Neuronal stem cell (in vitro differentiated cells): ENCODE results near the gene SRRT.

Experiments
- DNase-seq: peaks from one replicate; pipeline ENCODE4 v3.0.0-alpha.2; 2013; ENCODE audit warnings: low spot score
- H2AFZ ChIP-seq: one replicate; pipeline ENCODE4 v1.6.1; 2013; ENCODE audit warnings: mild to moderate bottlenecking, low read length, inconsistent platforms
- H2AK5ac ChIP-seq: 2 replicates; pipeline ENCODE4 v1.6.1; 2013; ENCODE audit warnings: low read depth, mild to moderate bottlenecking, inconsistent platforms, low read length, moderate library complexity, mixed read lengths
- H2BK120ac ChIP-seq: 2 replicates; pipeline ENCODE4 v1.6.1; 2013; ENCODE audit warnings: low read depth, mild to moderate bottlenecking, inconsistent platforms, low read length, moderate library complexity, mixed read lengths
- H2BK12ac ChIP-seq: one replicate; pipeline ENCODE4 v1.6.1; 2013; ENCODE audit warnings: low read length, inconsistent platforms
- H2BK15ac ChIP-seq: 2 replicates; pipeline ENCODE4 v1.6.1; 2013; ENCODE audit warnings: mild to moderate bottlenecking, low read length, inconsistent platforms, mixed read lengths
- H2BK5ac ChIP-seq: one replicate; pipeline ENCODE4 v1.6.1; 2013; ENCODE audit warnings: inconsistent platforms, mild to moderate bottlenecking, low read length, moderate library complexity
- H3K14ac ChIP-seq: one replicate; pipeline ENCODE4 v1.6.1; 2013; ENCODE audit warnings: low read length, inconsistent platforms
- H3K18ac ChIP-seq: 2 replicates; pipeline ENCODE4 v1.6.1; 2013; ENCODE audit warnings: low read length, inconsistent platforms
- H3K23ac ChIP-seq: 2 replicates; pipeline ENCODE4 v1.6.1; 2013; ENCODE audit warnings: low read depth, mild to moderate bottlenecking, mixed read lengths, low read length, inconsistent platforms; ENCODE audit not compliant: poor library complexity
- H3K27ac ChIP-seq: replicated peaks from 3 replicates; pipeline ENCODE4 v1.5.1; 2013; ENCODE audit warnings: low read length, inconsistent platforms
- H3K27me3 ChIP-seq, 3 experiments: 2 replicates each; pipeline ENCODE4 v1.6.1; 2013; ENCODE audit warnings: low read length in 3 of 3, mild to moderate bottlenecking in 2 of 3, inconsistent platforms in 1 of 3, low read depth in 1 of 3, mixed read lengths in 1 of 3, moderate library complexity in 1 of 3; ENCODE audit not compliant: control insufficient read depth in 3 of 3, insufficient read depth in 3 of 3
- H3K36me3 ChIP-seq, 2 donors: replicated peaks in 1 of 2; 2 replicates each; pipeline ENCODE4 v1.6.1; 2013; ENCODE audit warnings: low read length in 2 of 2; ENCODE audit not compliant: control insufficient read depth in 2 of 2, insufficient read depth in 2 of 2
- H3K4ac ChIP-seq: 2 replicates; pipeline ENCODE4 v1.6.1; 2013; ENCODE audit warnings: inconsistent platforms, mild to moderate bottlenecking, low read length, moderate library complexity
- H3K4me1 ChIP-seq, 2 donors: 1 replicate in 1 of 2; 2 replicates in 1 of 2; pipeline ENCODE4 v1.6.1; 2013; ENCODE audit warnings: low read length in 2 of 2, low read depth in 1 of 2; ENCODE audit not compliant: control insufficient read depth in 2 of 2, insufficient read depth in 1 of 2
- H3K4me2 ChIP-seq: one replicate; pipeline ENCODE4 v1.6.1; 2013; ENCODE audit warnings: mild to moderate bottlenecking, low read length, inconsistent platforms; ENCODE audit not compliant: insufficient read depth, poor library complexity, severe bottlenecking
- H3K4me3 ChIP-seq, 2 donors: 2 replicates each; pipeline ENCODE4 v1.5.1; 2013; ENCODE audit warnings: low read length in 2 of 2, mild to moderate bottlenecking in 2 of 2, inconsistent platforms in 1 of 2, moderate library complexity in 1 of 2
- H3K79me1 ChIP-seq: one replicate; pipeline ENCODE4 v1.6.1; 2013; ENCODE audit warnings: low read depth, mild to moderate bottlenecking, inconsistent platforms, low read length, moderate library complexity
- H3K9ac ChIP-seq: one replicate; pipeline ENCODE4 v1.6.1; 2013; ENCODE audit warnings: mild to moderate bottlenecking, low read depth, low read length, inconsistent platforms; ENCODE audit not compliant: poor library complexity
- H3K9me3 ChIP-seq, 2 donors: replicated peaks in 1 of 2; 2 replicates each; pipeline versions ENCODE3 to v1.6.1; 2013; ENCODE audit warnings: low read length in 2 of 2, mild to moderate bottlenecking in 2 of 2, inconsistent platforms in 1 of 2, low read depth in 1 of 2, mixed read lengths in 1 of 2, moderate library complexity in 1 of 2; ENCODE audit not compliant: control insufficient read depth in 2 of 2, insufficient read depth in 1 of 2
- H4K8ac ChIP-seq: one replicate; pipeline ENCODE4 v1.6.1; 2013; ENCODE audit warnings: low read depth, mild to moderate bottlenecking, inconsistent platforms, low read length, moderate library complexity
- H4K91ac ChIP-seq: one replicate; pipeline ENCODE4 v1.6.1; 2013; ENCODE audit warnings: low read length, low read depth, mild to moderate bottlenecking, inconsistent platforms; ENCODE audit not compliant: poor library complexity
- WGBS, 2 donors: extraction: QIAGEN DNeasy Blood & Tissue Kit; methylation state at CpG; one replicate each; pipeline ENCODE4 v1.1.7; 2013; ENCODE audit warnings: missing lambda C conversion rate in 2 of 2, mixed read lengths in 1 of 2; ENCODE audit not compliant: insufficient read length in 2 of 2, insufficient replicate concordance in 1 of 2; ENCODE audit errors: extremely low coverage in 2 of 2; 5-methylcytosine and 5-hydroxymethylcytosine counted together

SRRT gene

GRCh38 chr7:100893910-100894721 is 19.2 kb downstream of the SRRT start:
- no peak for DNase-seq

DNA sequence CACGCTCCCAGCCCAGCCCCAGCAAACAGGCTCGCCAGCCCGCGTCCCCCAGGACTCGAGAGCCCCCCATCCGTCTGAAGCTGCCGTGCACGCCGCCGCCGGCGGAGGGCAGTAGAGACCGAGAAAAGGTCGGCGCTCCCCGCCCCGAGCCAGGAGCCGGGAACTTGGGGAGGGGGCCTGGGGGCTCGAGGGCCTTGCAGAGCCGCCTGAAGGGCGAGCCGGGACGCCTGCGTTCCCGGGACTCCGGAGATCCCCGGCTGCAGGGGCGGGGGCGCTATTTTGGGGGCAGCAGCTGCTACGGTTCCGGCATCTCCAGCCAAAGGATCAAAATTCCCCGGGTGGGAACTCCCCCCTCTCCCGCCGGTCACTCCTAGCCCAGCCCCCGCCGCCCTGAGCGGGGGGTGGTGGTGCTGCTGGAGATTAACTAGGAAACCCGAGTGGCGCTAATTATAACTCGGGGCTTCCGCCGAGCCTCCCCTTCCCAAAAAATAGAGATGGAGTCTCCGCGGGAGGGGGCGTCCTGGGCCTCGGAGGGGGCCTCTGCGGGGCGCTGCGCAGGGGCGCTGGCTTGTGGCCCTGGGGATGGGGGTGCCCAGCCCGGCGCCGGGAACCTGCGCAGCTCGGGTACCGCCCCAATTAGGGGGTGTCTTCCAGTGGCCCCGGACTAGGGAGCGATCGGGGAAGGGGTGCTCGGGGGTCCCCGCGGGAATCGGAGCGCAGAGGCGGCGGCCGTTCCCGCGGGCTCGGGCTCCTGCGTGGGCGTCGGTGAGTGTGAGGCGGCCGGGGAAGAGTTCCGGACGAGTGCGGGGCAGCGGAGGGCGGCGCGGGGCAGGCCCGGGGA is 20.2 kb downstream of the SRRT start:
- H3K27ac ChIP-seq = no peak overlapping the region

More at GRCh38 chr7:100893910-100894721, 19.2 kb downstream of the SRRT start:
- no peaks in the 10 kb centered on the region for H3K79me1 ChIP-seq
- peak overlapping the region; percentile 99 for H2BK12ac ChIP-seq
- no peak overlapping the region for H2BK120ac ChIP-seq
- H2BK15ac ChIP-seq = peak overlapping the region; percentile 100
- H3K14ac ChIP-seq = peak overlapping the region; percentile 71
- peak overlapping the region; percentile 90 for H3K18ac ChIP-seq
- peak overlapping the region; percentile 89 for H2AK5ac ChIP-seq
- peak overlapping the region; percentile 75 for H2BK5ac ChIP-seq
- H4K91ac ChIP-seq = no peak overlapping the region
- no peaks in the 10 kb centered on the region for H3K36me3 ChIP-seq
- peak overlapping the region in 1 of 2 donors; percentile 52 for H3K4me3 ChIP-seq
- H4K8ac ChIP-seq = peak overlapping the region; percentile 10
- peak overlapping the region; percentile 95 for H2AFZ ChIP-seq
- peaks cover 26 to 27% of the 10 kb centered on the region in 2 donors for H3K4me1 ChIP-seq
- no peaks in the 10 kb centered on the region for H3K9me3 ChIP-seq
- H3K27ac ChIP-seq = peak overlapping the region; percentile 7
- H3K23ac ChIP-seq = peak overlapping the region; percentile 70
- H3K27me3 ChIP-seq = peaks cover 15 to 26% (median 21%) of the 10 kb centered on the region in 3 experiments
- peak overlapping the region; percentile 89 for H3K4me2 ChIP-seq
- peak overlapping the region; percentile 60 for H3K9ac ChIP-seq
- no CpG with 5 or more reads among the region's 40 CpGs for WGBS, 2 donors
- H3K4ac ChIP-seq = peak overlapping the region; percentile 76

GRCh38 chr7:100895701-100895955 is 20.7 kb downstream of the SRRT start, which contains the start of gene ACHE:
Gene ACHE (minus strand): TSS chr7:100895888. CDS start chr7:100894232, 1,656 bp downstream.
- WGBS, 2 donors = no CpG with 5 or more reads among the region's 32 CpGs
- Histone ChIP-seq H2AK5ac (peak within 1 kb of the TSS; percentile 81), H3K4me1 (peaks cover 24 to 26% of the 10 kb centered on the region in 2 donors), H4K91ac (no peak within 1 kb of the TSS), H3K4ac (no peak within 1 kb of the TSS), H3K9me3 (no peaks in the 10 kb centered on the region), H3K14ac (peak within 1 kb of the TSS; percentile 21), H2BK120ac (no peak within 1 kb of the TSS), H3K4me3 (peak within 1 kb of the TSS; percentile 33 to 76), H3K9ac (peak within 1 kb of the TSS; percentile 60), H2AFZ (peak within 1 kb of the TSS; percentile 95), H3K27me3 (peaks cover 15 to 26% (median 21%) of the 10 kb centered on the region in 3 experiments), H4K8ac (peak within 1 kb of the TSS; percentile 10), H3K23ac (peak within 1 kb of the TSS; percentile 95), H2BK12ac (no peak within 1 kb of the TSS), H3K18ac (peak within 1 kb of the TSS; percentile 90), H3K36me3 (no peaks in the 10 kb centered on the region), H3K27ac (no peak within 1 kb of the TSS), H3K79me1 (no peaks in the 10 kb centered on the region), H2BK5ac (peak within 1 kb of the TSS; percentile 75), H2BK15ac (peak within 1 kb of the TSS; percentile 100), H3K4me2 (peak within 1 kb of the TSS; percentile 89)
- DNase-seq = no peak

More for the DNA sequence above, 20.2 kb downstream of the SRRT start:
- Histone ChIP-seq H3K9me3 (no peaks in the 10 kb centered on the region), H2BK12ac (no peak overlapping the region), H3K4me1 (peaks cover 26% of the 10 kb centered on the region in 2 donors), H2AK5ac (peak overlapping the region; percentile 81), H4K8ac (peak overlapping the region; percentile 10), H3K14ac (peak overlapping the region; percentile 21), H3K9ac (peak overlapping the region; percentile 18), H2BK15ac (peak overlapping the region; percentile 100), H2BK5ac (peak overlapping the region; percentile 75), H3K27me3 (peaks cover 15 to 26% (median 21%) of the 10 kb centered on the region in 3 experiments), H4K91ac (no peak overlapping the region), H3K4ac (no peak overlapping the region), H3K23ac (peak overlapping the region; percentile 70), H3K4me3 (peak overlapping the region; percentile 33 to 75), H3K4me2 (peak overlapping the region; percentile 89), H2BK120ac (no peak overlapping the region), H2AFZ (peak overlapping the region; percentile 95), H3K79me1 (no peaks in the 10 kb centered on the region), H3K36me3 (no peaks in the 10 kb centered on the region), H3K18ac (peak overlapping the region; percentile 90)
- no CpG with 5 or more reads among the region's 83 CpGs for WGBS, 2 donors
- peak; percentile 86 for DNase-seq
